HCT116 (cell line): ENCODE data around the gene NRCAM.

Experiments
- CEBPB ChIP-seq: IDR thresholded peaks from 2 replicates; pipeline ENCODE4 v1.6.1; 2012; ENCODE audit warnings: low read depth
- CTCF ChIP-seq, 3 experiments: fragments of 200-600 bp in 1 of 3; sonication (generic) in 1 of 3; IDR thresholded peaks in 2 of 3; conservative IDR thresholded peaks in 1 of 3; 2 replicates each; pipeline ENCODE4 v1.5.1; 2012 to 2017; ENCODE audit warnings: low read depth in 2 of 3, low read length in 2 of 3, antibody characterized with exemption in 1 of 3, borderline replicate concordance in 1 of 3, control low read depth in 1 of 3, mild to moderate bottlenecking in 1 of 3, mixed read lengths in 1 of 3, mixed run types in 1 of 3, moderate library complexity in 1 of 3; ENCODE audit not compliant: insufficient read depth in 1 of 3
- EGR1 ChIP-seq: IDR thresholded peaks from 2 replicates; pipeline ENCODE4 v1.6.1; 2012; ENCODE audit warnings: low read depth
- ELF1 ChIP-seq: IDR thresholded peaks from 2 replicates; pipeline ENCODE4 v1.6.1; 2012; ENCODE audit warnings: low read depth, borderline replicate concordance
- EZH2 ChIP-seq: fragments of 200-600 bp; sonication (generic); IDR thresholded peaks from 2 replicates; pipeline ENCODE4 v1.6.1; 2017; ENCODE audit warnings: antibody characterized with exemption, mixed run types
- EZH2phosphoT487 ChIP-seq: fragments of 200-600 bp; IDR thresholded peaks from 2 replicates; pipeline ENCODE4 v1.6.1; 2018; ENCODE audit warnings: antibody characterized with exemption, borderline replicate concordance
- MAX ChIP-seq: IDR thresholded peaks from 2 replicates; pipeline ENCODE4 v1.6.1; 2012
- POLR2A ChIP-seq: IDR thresholded peaks from 2 replicates; pipeline ENCODE4 v1.7.0; 2011; ENCODE audit warnings: borderline replicate concordance; ENCODE audit not compliant: insufficient read depth, insufficient read length; ENCODE audit errors: extremely low read depth
- POLR2AphosphoS5 ChIP-seq: IDR thresholded peaks from 2 replicates; pipeline ENCODE4 v1.6.1; 2011; ENCODE audit warnings: mild to moderate bottlenecking, low read depth, low read length, moderate library complexity
- SIN3A ChIP-seq: IDR thresholded peaks from 2 replicates; pipeline ENCODE4 v1.6.1; 2012; ENCODE audit warnings: low read depth
- SP1 ChIP-seq: IDR thresholded peaks from 2 replicates; pipeline ENCODE4 v1.6.1; 2012; ENCODE audit warnings: low read depth
- TCF7L2 ChIP-seq: IDR thresholded peaks from 2 replicates; pipeline ENCODE4 v1.7.0; 2011; ENCODE audit warnings: borderline replicate concordance, inconsistent platforms; ENCODE audit not compliant: insufficient read depth, insufficient read length; ENCODE audit errors: extremely low read depth
- ZFX ChIP-seq: fragments of 450-650 bp; IDR thresholded peaks from 2 replicates; pipeline ENCODE4 v1.6.1; 2017
- ZNF274 ChIP-seq: fragments of 200-500 bp; sonication (Bioruptor generic); IDR thresholded peaks from 2 replicates; pipeline ENCODE4 v1.6.1; 2014; ENCODE audit warnings: mild to moderate bottlenecking, low read depth, low read length, inconsistent platforms

- TF ChIP-seq CTCF (IDR thresholded peaks at IDR 0.05 in 2 of 3, conservative IDR thresholded peaks at IDR 0.05 in 1 of 3; ENCODE audit: borderline replicate concordance in 1 of 3, insufficient read depth in 1 of 3, low read depth in 2 of 3, low read length in 2 of 3) = no peak
- TF ChIP-seq CEBPB = no peak
- TF ChIP-seq ZFX = no peak
- TF ChIP-seq POLR2A = no peak
- no peak for TF ChIP-seq MAX
- TF ChIP-seq SIN3A = no peak
- no peak for TF ChIP-seq EZH2phosphoT487
- TF ChIP-seq ZNF274 = no peak
- no peak for TF ChIP-seq POLR2AphosphoS5
- no peak for TF ChIP-seq TCF7L2
- TF ChIP-seq ELF1 = no peak
- TF ChIP-seq EZH2 = no peak
- TF ChIP-seq EGR1 = no peak
- TF ChIP-seq SP1 = no peak
Measured at GRCh38 chr7:108102671-108103312, 353.4 kb downstream of the NRCAM start.
